ENCODE results near the gene SARDH.

SARDH gene

GRCh38 chr9:133727277-133727875 is 10.8 kb downstream of the SARDH start:
- no peak for DNase-seq (ENCODE audit: extremely low spot score)
- POLR2A ChIA-PET: no interaction called here
- TF ChIP-seq CTCF (IDR thresholded peaks at IDR 0.05; ENCODE audit: control extremely low read depth, extremely low read depth, low read depth, missing control alignments): no peak
- CTCF ChIA-PET: interaction anchor here (0.7 to 3.6 kb wide), 10 partner anchors 10 to 279 kb away, joined by 3 to 34 read pairs (median 4); no protein-coding TSS in a partner anchor

GRCh38 chr9:133726401-133727276 is 11.5 kb downstream of the SARDH start:
- CTCF ChIA-PET: interaction anchor here (0.7 to 3.6 kb wide), 10 partner anchors 11 to 280 kb away, joined by 3 to 34 read pairs (median 4); no protein-coding TSS in a partner anchor
- peak; percentile 49 for TF ChIP-seq CTCF (IDR thresholded peaks at IDR 0.05; ENCODE audit: control extremely low read depth, extremely low read depth, low read depth, missing control alignments)
- DNase-seq (ENCODE audit: extremely low spot score): peak; percentile 66
- POLR2A ChIA-PET: no interaction called here

- no peak for TF ChIP-seq CTCF (IDR thresholded peaks at IDR 0.05; ENCODE audit: control extremely low read depth, extremely low read depth, low read depth, missing control alignments)
- DNase-seq (ENCODE audit: extremely low spot score): no peak
- POLR2A ChIA-PET: no interaction called here
- CTCF ChIA-PET: interaction anchor here (1.3 to 3.6 kb wide), 4 partner anchors 16 to 194 kb away, joined by 4 to 34 read pairs (median 12); no protein-coding TSS in a partner anchor
Measured at GRCh38 chr9:133725886-133726285, 12.3 kb downstream of the SARDH start.

- CTCF ChIA-PET: no interaction called here
- POLR2A ChIA-PET: no interaction called here
- no peak for DNase-seq (ENCODE audit: extremely low spot score)
- TF ChIP-seq CTCF (IDR thresholded peaks at IDR 0.05; ENCODE audit: control extremely low read depth, extremely low read depth, low read depth, missing control alignments): no peak
Measured at GRCh38 chr9:133718563-133719315, 19.4 kb downstream of the SARDH start.

GRCh38 chr9:133717113-133718031 is 20.8 kb downstream of the SARDH start:
- ChIA-PET POLR2A (no interaction called here), CTCF (interaction anchor here (1.1 kb wide), 1 partner anchor 276 kb away, joined by 3 read pairs; no protein-coding TSS in a partner anchor)
- TF ChIP-seq CTCF (IDR thresholded peaks at IDR 0.05; ENCODE audit: control extremely low read depth, extremely low read depth, low read depth, missing control alignments): no peak
- DNase-seq (ENCODE audit: extremely low spot score): no peak
